ENCODE measurements around the gene ENTPD1.
"Not testable (repeated sequence)": the region's sequence is repeated elsewhere in the genome, so short reads cannot be mapped to it uniquely, and the experiment has no call there.

The ENTPD1 gene

GRCh38 chr10:95873139-95873538 is 117.2 kb downstream of the ENTPD1 start:
- DNase-seq (ENCODE audit: low spot score), result no peak
- no peak for TF ChIP-seq CTCF (IDR thresholded peaks at IDR 0.05; ENCODE audit: extremely low read depth, insufficient read depth, missing control alignments)
- in situ Hi-C loops (cut with MboI; ENCODE audit: low pct_unique_long_range_greater_than_20kb, low sequenced_read_pairs, unreplicated experiment), result no loop called here

GRCh38 chr10:95873651-95874050 is 117.7 kb downstream of the ENTPD1 start:
- no peak for TF ChIP-seq CTCF (IDR thresholded peaks at IDR 0.05; ENCODE audit: extremely low read depth, insufficient read depth, missing control alignments)
- no peak for DNase-seq (ENCODE audit: low spot score)
- in situ Hi-C loops (cut with MboI; ENCODE audit: low pct_unique_long_range_greater_than_20kb, low sequenced_read_pairs, unreplicated experiment), result no loop called here

- DNase-seq (ENCODE audit: low spot score); in situ Hi-C loops (cut with MboI; ENCODE audit: low pct_unique_long_range_greater_than_20kb, low sequenced_read_pairs, unreplicated experiment): not testable (repeated sequence)
These were observed 118.8 kb downstream of the ENTPD1 start for GRCh38 chr10:95874783-95875182.

- no peak for DNase-seq (ENCODE audit: low spot score)
- TF ChIP-seq CTCF (IDR thresholded peaks at IDR 0.05; ENCODE audit: extremely low read depth, insufficient read depth, missing control alignments), result no peak
- in situ Hi-C loops (cut with MboI; ENCODE audit: low pct_unique_long_range_greater_than_20kb, low sequenced_read_pairs, unreplicated experiment), result no loop called here
These were observed 120.8 kb downstream of the ENTPD1 start for GRCh38 chr10:95876756-95877155.

GRCh38 chr10:95877881-95878280 is 121.9 kb downstream of the ENTPD1 start:
- in situ Hi-C loops (cut with MboI; ENCODE audit: low pct_unique_long_range_greater_than_20kb, low sequenced_read_pairs, unreplicated experiment), result no loop called here
- no peak for DNase-seq (ENCODE audit: low spot score)

GRCh38 chr10:95880704-95881103 is 124.7 kb downstream of the ENTPD1 start:
- in situ Hi-C loops (cut with MboI; ENCODE audit: low pct_unique_long_range_greater_than_20kb, low sequenced_read_pairs, unreplicated experiment), result no loop called here
- TF ChIP-seq CTCF (IDR thresholded peaks at IDR 0.05; ENCODE audit: extremely low read depth, insufficient read depth, missing control alignments), result no peak
- peak; percentile 29 for DNase-seq (ENCODE audit: low spot score)

More at GRCh38 chr10:95877881-95878280, 121.9 kb downstream of the ENTPD1 start:
- TF ChIP-seq CTCF (IDR thresholded peaks at IDR 0.05; ENCODE audit: extremely low read depth, insufficient read depth, missing control alignments), result no peak

GRCh38 chr10:95881316-95881715 is 125.4 kb downstream of the ENTPD1 start:
- no peak for DNase-seq (ENCODE audit: low spot score)
- no peak for TF ChIP-seq CTCF (IDR thresholded peaks at IDR 0.05; ENCODE audit: extremely low read depth, insufficient read depth, missing control alignments)

More at GRCh38 chr10:95881316-95881715, 125.4 kb downstream of the ENTPD1 start:
- in situ Hi-C loops (cut with MboI; ENCODE audit: low pct_unique_long_range_greater_than_20kb, low sequenced_read_pairs, unreplicated experiment), result no loop called here

All from GM13977 (cell line).